Esophagus muscularis mucosa (tissue), 4 donors: ENCODE results near the gene SEPTIN7.

Experiments
- CTCF ChIP-seq, 3 experiments: fragments of 200-600 bp in 2 of 3; fragments of 450-650 bp in 1 of 3; sonication (generic) in 2 of 3; IDR thresholded peaks; one replicate each; pipeline ENCODE4 v1.5.1; 2017 to 2019; ENCODE audit warnings: antibody characterized with exemption in 3 of 3, mild to moderate bottlenecking in 2 of 3, moderate library complexity in 1 of 3
- EP300 ChIP-seq: sonication (generic); formaldehyde crosslinking; IDR thresholded peaks from one replicate; pipeline ENCODE4 v1.6.1; 2017; ENCODE audit warnings: antibody characterized with exemption
- POLR2A ChIP-seq: fragments of 450-650 bp; IDR thresholded peaks from one replicate; pipeline ENCODE4 v1.6.1; 2017; ENCODE audit warnings: antibody characterized with exemption, moderate library complexity, mild to moderate bottlenecking, low read depth
- POLR2AphosphoS5 ChIP-seq, 2 donors: sonication (generic); formaldehyde crosslinking; IDR thresholded peaks; one replicate each; pipeline ENCODE4 v1.6.1; 2017; ENCODE audit warnings: antibody characterized with exemption in 2 of 2

- TF ChIP-seq POLR2AphosphoS5 (IDR thresholded peaks at IDR 0.05) (no peak), CTCF (IDR thresholded peaks at IDR 0.05) (no peak), POLR2A (no peak), EP300 (no peak)
These were observed 8.4 kb upstream of the SEPTIN7 start for GRCh38 chr7:35792472-35792871.
